HG02943 (cell line): ENCODE measurements around the gene C19orf47.

Source experiments
- ATAC-seq: cut with Tn5 transposase; IDR thresholded peaks from one replicate; pipeline ENCODE4 v1.9.1; 2021; ENCODE audit warnings: mild to moderate bottlenecking, low read depth, moderate library complexity; ENCODE audit not compliant: unreplicated experiment

The C19orf47 gene

DNA sequence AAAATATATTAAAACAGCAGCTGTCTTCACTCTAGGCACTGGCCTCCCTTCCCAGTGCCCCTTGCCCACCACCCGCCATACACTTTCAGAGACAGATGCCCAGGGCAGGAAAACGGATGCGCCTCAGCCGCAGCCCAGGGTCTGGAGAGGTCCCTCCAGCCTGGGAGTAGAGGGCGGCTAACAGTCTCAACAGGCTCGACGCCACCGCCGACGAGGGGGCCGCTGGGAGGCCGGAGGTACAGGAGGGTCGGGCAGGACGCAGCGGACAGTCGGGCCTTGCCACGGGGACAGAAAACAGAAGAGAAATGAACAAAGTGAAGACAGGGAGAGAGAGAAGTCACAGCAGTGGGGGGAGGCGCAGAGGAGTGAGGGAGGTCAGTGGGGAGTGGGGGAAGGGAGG lies 27.1 kb downstream of the C19orf47 start:
- no peak for ATAC-seq

DNA sequence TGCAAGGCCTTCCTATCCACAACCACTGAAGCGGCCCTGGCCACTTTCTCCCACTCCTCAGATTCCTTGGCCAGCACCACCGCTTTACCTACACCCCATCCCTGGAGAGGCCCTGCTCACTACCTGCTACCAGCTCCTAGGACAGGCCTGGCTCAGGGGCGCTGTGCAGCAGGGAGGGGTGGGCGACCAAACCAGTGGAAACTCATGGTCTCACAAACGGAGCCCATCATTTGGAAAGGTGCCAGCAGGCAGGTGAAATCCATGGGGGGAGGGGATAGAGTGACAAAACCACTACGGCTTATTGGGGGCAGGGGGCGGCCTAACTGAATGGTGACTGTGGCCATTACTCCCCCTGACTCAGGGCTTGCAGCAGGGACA lies 27.6 kb downstream of the C19orf47 start:
- ATAC-seq, result no peak

DNA sequence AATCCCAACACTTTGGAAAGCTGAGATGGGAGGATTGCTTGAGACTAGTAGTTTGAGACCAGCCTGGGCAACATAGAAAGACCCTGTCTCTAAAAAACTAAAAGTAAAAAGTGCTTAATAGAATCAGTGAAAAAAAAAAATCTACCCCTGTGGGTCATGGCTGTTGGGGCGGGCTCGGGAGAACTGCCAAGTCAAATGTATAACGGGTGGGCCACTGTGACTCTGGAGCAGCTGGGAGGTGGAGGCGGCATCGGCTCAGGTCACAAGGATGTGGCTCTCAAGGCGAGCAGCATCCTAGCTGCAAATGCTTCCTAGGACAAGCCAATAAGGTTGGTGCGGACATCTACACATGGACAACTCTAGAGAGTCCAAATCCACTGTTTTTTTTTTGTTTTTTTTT lies 30.9 kb downstream of the C19orf47 start:
- ATAC-seq, result no peak

DNA sequence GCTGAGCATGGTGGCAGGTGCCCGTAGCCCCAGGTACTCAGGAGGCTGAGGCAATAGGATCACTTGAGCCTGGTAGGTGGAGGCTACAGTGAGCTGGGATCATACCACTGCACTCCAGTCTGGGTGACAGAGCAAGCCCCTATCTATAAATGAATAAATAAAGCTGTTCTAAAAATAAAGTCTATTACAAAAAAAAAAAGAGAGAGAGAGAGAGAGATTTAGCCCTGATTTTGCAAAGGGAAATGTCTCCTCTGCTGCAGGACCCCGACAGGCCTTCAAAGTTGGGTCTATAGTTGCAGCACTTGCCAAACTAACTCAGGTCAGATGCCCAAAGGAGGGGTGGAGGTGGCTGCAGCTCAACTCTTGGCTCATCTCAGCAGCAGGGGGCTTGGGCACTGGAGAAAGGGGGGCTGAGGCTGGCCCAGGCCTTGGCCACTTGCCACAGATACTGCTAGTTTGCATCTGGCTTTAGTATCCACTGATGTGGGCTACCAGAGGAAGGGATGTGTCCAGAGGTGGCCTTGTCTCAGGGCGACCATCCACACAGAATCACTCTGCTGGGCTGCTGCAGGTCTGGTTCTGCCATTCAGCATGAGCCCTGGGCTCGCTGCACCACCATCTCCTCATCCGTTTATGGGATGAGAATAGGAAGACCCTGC lies 32.3 kb downstream of the C19orf47 start:
- ATAC-seq, result no peak

DNA sequence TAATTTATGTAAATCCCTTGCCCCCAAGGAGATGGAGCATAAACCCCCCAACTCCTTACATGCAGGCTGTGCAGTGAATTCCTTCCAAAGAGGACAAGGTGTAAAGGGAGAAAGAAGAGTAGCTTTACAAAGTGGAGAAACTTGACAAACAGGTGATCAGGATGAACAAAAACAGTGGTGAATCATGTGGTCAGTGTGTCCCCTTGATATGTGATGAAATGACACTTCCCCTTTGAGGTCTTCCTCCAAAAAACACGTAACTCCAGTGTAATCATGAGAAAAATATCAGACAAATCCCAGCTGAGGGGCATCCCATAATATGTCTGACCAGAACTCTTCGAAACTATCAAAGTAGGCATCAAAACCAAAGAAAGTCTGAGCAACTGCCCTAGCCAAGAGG lies 33.5 kb downstream of the C19orf47 start:
- ATAC-seq, result no peak

DNA sequence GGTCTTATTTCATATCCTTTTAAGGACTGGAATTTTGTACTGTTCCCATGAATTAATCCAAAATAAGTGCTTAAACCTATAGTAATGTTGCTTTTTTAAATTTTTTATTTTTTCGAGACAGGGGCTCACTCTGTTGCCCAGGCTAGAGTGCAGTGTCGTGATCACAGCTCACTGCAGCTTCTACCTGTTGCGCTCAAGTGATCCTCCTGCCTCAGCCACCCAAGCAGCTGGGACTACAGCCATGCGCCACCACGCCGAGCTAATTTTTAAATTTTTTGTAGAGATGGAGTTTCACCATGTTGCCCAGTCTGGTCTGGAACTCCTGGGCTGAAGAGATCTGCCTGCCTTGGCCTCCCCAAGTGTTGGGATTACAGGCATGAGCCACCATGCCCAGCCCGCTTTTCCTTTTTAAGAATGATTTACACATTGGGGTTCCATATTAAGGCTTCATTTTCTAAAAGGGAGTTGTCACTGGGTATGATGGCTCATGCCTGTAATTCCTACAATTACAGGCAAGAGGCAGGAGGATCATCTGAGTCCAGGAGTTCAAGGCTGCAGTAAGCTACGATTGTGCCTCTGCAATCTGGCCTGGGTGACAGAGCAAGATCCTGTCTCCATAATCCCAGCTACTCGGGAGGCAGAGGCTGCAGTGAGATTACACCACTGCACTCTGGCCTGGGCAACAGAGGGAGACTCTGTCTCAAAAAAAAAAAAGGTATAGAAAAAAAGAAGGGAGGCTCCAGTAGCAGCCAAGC lies 34.8 kb downstream of the C19orf47 start:
- no peak for ATAC-seq

DNA sequence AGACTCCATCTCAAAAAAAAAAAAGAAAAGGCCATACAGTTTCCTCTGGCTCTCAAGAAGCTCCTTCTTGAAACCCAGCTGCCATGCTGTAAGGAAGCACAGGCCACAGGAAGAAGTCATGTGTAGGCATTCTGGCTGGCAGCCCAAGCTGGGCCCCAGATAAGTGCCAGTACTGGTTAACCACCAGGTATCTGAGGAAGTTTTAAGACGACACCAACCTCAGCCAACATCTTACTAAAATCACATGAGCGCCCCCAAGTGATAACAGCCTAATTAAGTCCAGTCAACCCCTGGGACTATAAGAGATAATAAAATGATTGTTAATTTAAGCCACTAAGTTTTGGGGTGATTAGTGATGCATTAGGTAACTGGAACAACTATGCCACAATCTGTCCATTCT lies 35.7 kb downstream of the C19orf47 start:
- no peak for ATAC-seq

DNA sequence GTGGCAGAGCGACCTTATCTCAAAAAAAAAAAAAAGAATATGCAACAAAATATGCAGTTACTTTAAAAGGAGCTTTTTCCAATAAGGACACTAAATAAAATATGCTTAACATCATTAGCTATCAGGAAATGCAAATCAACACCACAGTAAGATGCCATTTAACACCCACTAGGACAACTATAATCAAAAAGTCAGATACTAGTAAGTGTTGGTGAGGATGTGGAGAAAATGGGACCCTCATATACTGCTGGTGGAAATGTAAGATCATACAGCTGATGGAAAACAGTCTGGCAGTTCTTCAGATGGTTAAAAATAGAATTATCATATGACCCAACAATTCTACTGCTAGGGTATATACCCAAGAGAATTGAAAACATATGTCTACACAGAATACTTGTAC lies 38.5 kb downstream of the C19orf47 start:
- ATAC-seq, result no peak

DNA sequence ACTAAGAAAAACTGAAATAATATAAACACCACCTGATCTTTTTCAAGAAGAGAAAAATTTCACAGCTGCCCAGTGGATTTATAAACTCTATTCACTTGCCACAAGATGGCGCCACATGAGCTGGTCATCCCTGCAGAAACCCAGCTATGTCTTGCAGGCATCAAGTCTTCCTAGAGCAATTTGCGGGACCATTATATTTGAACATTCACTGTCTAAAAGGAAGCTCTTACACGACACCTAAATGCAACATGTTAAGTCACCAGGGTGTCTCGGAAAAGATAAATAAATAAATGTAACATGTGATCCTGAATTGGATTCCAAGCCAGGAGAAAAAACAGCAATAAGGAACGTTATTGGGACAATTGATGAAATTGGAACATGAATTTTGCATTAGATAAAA lies 42.8 kb downstream of the C19orf47 start:
- ATAC-seq, result no peak

DNA sequence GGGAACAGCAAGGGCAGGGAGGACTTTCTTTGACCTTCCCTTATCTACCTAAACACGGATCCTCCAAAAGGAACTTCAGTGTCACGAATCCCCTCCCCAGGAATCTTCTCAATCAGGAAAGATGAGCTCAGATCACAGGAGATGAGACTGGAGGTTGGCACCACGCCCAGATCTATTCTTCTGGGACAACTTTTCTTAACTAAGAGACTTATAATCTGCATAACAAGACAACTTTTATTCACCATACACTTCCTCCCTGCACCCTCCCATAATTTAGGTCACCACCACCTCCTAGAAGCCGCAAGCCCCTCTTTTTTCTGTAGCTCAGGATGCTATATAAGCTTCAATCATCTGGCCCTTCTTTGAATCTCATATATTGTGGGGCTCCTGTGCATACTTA lies 43.9 kb downstream of the C19orf47 start:
- no peak for ATAC-seq

DNA sequence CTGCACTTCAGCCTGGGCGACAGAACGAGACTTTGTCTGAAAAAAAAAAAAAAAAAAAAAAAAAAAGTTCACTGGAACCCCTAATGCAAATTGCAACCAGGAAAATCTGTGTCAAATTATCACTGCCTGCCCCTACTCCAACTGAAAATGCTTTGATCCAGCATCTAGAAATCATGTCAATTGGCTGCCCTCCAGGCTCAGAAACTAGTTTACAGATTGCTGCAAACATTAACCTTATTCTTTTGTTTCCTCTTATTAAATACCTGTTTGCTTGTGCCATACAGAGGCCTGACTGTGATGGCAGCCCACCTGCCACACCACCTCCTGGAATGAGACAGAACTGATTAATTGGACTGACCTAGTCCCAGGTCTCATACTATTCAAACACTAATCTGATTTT lies 44.4 kb downstream of the C19orf47 start:
- no peak for ATAC-seq

DNA sequence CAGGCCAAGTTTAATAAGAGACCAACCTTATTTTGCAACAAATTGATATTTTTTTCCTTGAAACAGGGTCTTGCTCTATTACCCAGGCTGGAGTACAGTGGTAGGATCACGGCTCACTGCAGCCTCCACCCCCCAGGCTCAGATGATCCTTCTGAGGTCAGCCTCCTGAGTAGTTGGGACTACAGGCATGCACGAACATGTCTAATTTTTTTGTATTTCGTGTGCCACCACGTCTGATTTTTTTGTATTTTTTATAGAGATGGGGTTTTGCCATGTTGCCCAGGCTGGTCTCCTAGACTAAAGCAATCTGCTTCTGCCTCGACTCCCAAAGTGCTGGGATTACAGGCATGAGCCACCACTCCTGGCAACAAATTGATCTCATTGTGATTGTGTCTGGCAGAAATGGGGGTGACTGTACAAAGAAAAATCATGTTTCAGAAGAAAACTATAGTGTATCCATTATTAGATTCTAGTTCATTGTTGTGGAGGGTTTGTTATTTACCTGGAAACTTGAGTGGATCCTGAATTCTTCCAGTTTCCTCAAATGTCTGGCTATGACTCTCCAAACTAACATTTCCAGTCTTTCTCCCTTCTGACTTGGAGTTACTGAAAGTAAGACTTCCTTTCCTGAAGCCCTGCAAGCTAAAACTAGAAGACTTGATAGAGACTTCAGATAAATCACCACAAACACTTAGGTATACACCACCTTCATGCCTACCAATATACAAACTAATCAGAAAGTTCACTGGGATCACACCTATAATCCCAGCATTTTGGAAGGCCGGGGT lies 45.8 kb downstream of the C19orf47 start:
- no peak for ATAC-seq

DNA sequence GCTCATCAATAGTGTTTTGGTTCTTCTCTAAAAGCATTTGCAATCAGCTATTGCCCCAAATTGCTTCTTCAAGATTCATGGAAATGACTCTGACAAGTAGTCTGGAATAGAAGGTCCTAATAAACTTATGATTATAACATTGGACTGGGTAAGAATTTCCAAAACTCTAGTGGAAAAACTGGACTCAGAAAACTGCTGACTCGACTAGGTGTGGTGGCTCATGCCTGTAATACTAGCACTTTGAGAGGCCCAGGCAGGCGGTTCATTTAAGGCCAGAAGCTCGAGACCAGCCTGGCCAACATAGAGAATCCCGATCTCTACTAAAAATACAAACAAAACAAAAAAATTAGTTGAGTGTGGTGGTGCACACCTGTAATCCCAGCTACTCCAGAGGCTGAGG lies 47.5 kb downstream of the C19orf47 start:
- ATAC-seq, result no peak

DNA sequence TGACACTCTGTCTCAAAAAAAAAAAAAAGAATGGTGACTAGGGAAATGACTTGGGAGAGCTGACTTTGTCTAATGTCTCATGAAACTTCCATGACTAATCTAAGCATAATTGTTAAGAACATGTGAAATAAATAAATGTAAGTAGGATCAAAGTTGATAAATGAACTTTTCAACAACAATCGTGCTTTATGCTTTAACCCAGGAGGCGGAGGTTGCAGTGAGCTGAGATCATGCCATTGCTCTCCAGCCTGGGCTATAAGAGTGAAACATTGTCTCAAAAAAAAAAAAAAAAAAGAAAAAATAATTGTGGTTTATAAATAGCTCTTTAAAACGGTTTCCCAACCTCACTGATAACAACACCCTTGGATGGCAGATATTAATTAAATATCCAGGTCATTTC lies 50.2 kb downstream of the C19orf47 start:
- no peak for ATAC-seq

DNA sequence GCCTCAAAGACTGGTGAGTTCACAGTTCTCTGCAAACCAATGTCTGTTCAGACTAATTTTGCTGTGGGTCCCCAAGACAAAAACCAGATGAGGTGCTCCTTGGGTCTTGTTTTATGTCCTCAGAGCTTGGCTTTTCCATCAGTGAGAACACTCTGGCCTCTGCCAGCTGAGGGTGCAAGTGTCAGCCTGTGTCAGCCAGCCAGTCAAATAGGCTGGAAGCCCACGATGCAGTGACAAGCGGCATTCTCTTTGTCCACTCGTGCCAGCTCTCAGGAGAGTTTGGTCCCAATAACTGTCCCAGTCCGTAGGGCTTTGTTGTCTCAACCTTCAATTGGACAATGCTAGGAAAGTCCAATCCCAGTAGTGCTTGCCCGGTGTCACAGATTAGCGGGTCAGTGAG lies 53.6 kb downstream of the C19orf47 start:
- no peak for ATAC-seq

DNA sequence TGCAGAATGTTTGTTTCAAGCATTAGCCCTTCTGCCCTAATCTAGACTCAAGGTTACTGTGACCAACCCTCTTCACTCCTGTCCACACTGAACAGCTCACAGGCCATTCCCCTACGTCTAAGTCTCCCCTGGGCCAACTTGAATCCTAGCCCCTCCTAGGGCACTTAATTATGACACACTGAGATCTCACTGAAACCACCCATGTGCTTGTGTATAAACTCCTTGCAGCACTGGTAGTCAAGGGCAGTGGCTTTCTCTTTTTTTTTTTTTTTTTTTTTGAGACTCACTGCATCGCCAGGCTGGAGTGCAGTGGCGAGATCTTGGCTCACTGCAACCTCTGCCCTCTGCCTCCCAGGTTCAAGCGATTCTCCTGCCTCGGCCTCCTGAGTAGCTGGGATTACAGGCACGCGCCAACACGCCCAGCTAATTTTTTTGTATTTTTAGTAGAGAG lies 61.2 kb downstream of the C19orf47 start:
- no peak for ATAC-seq

DNA sequence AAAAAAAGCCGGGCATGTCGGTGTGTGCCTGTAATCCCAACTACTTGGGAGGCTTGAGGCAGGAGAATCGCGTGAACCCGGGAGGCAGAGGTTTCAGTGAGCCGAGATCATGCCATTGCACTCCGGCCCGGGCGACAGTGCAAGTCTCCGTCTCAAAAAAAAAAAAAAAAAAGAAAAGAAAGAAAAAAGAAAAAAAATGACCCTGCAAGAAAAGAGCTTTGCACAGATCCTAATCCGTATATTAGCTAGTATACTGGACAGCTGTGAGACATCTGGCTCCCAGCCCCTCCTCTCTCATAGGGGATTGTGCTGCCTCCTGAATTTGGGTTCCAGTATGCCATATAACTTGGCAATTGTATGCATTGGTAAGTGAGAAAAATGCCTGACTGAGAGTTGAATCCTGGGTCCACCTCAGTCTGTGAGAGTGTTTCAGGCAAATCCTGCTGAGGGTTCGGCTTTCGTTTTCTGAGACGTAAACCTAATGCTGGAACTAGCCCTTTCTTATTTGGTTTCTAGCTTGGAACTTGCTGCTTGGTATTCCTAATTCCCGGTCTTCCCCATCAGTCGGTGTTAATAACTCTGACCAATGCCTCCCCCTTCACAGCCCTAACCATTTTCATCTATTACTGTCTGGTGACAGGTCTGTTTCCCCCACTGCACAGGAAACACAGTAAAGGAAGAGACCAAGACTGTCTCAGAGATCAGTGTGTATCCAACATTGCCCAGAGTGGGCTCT lies 61.8 kb downstream of the C19orf47 start:
- ATAC-seq, result no peak

DNA sequence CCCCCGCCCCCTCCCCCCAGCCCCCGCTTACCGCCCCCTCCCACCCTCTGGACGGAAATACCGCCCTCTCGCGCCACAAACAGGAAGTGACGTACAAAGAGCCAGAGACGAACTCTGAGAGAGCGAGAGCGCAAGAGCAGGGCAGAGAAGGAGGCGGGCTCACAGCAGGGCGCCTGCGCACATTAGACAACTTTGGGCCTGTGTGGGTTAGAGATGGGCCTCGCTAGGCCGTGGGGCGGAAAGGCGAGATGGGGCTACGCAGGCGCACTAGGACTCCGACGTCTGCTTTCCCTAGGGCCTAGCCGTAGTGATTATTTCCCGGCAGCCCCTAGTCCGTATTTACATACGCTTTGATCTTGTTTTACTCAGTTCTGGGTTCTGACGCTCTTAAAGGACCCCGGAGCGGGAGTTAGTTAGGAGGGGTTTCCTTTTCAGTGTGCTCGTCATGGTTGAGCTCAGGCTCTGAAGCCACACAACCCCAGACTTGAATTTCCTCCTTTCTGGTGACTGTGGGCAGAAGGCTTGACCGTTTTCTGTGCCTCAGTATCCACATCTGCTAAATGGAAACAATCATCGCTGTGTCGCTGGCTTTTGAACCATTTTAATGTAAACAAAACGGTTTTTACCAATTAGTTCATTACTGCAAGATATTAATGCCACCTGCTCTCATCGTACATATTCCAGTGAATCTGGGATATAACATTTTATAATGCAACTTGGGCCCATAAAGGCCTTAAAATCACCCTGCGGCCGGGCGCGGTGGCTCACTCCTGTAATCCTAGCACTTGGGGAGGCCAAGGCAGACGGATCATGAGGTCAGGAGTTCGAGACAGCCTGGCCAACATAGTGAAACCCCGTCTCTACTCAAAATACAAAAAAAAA lies 62.6 kb downstream of the C19orf47 start:
- ATAC-seq, result peak; percentile 80

DNA sequence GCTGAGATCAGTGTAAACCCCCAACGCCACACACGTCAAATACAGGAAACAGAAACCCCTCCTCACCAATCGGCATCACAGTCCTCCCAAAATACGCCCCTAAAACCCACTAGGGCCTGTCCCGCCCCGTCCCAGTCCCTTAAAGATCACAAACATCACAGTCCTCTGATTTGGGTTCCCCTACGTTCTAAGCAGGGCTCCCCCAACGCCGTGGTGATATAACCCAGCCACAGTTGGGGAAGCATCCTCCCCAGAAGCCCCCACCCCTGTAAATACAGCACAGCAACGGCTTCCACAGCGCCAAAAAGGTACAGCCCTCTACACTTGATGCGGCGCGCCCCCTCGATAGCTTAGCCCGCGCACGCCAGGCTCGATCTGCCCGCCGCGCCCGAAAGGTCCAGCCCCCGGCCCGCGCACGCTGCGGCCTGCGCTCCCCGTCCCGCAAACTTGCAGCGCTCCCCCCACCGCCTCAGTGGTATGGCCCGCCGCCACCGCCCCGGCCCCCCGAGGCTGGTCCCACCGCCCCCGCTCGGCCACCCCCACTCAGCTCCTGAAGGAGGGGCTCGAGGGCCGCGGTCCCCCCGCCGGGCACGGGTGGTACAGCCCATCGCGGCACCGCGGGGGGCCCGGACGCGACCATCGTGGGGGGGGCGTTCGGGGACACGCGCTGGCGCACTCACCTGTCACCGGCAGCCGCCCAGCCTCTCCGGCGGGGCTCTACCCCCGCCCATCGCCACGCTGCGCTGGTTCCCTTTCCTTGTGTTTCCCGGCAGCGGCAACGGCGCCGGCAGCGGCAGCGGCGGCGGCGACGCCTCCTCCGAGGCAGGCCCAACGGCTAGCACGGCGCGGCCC lies 63.5 kb downstream of the C19orf47 start, which contains the start of gene AKT2:
TSS of gene AKT2 (minus strand) at position 845 of the 852 bp plus-strand sequence. CDS start 20,078 bp downstream, outside the sequence.
- ATAC-seq, result peak; percentile 29
